GM19438 (cell line): ENCODE results near the gene LSM10.

Experiments
- ATAC-seq: cut with Tn5 transposase; IDR thresholded peaks from one replicate; pipeline ENCODE4 v1.9.1; 2021; ENCODE audit warnings: low read depth; ENCODE audit not compliant: unreplicated experiment

The LSM10 gene

DNA sequence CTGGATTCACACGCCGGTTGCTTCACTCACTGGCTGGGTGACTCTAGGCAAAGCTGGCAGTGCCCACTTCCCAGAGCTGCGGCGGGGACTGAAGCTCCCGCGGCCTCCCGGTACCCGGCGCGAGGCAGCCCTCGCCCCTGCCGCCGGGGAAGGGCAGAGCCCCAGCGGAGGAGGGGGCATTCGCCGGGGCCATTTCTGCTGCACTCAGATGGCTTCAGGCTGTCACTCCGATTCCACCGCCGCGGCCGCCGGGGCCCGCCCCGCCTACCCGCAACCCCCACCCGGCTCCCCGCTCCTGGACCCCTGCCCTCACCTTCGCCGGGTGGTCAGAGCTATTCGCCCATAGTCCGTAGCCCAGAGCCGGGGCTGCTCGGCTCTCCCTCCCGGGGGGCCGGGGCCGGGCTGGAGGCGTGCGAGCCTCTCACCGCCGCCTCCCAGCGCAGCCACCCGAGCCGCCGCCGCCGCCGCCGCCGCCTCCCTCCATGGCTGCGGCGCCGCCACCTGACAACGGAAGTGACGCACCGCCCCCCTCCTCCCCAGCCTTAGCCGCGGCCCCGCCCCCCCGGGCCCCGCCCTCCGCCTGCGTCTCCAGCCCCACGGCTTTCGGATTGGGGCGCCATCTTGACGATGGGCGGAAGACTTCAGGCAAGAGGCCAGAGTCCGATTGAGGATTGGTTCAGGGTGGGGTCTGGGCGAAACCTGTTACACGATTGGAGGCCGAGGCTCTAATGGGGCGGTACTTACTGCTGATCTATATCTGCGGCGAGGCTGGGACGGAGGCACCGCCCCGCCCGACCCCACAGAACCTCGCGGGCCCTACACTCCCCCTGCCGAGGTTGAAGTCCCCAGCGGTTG lies 12.1 kb downstream of the LSM10 start, which contains the start of gene STK40:
Gene STK40, minus strand, starts transcription at position 515 of the 855 bp plus-strand sequence. CDS start 24,592 bp downstream, outside the sequence.
- ATAC-seq: peak; percentile 74

DNA sequence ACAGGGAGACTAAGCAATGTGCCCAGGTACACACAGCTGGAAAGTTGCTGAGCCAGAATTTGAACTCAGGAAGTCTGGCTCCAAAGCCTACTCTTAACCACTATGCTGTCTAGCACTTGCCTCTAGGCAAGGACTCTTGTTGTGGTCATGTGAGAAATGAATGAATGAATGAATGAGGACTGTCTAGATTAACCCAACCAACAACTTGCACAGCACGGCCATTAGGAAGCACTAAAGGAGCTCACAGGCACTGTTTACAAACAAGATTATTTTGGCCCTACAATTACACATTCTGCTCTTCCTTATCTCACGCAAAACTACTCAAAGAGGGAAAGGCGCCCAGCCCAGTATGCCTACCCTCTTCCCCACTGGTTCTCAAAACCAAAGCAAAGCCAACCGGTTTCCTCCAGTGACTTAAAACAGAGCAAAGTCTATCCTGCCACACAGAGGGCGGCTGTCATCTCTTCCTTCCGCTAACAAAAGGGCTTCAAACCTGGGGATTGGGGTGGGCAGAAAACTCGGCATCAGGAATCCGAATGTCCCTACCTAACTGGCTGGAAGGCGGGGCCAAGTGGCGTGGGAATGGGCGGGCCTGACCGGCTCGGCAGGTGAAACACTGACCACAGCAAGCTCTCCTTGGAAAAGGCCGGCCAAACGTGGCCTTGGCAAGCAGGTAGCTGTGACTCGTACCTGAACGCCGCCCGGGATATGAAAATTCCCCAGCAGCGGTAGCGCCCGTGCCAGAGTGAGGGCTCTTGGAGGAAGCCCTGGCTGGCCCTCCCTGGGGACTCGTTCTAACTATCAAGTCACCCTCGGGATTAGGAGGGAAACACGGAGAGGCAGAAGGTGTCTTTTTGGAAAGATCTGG lies 12.9 kb downstream of the LSM10 start:
- ATAC-seq: no peak

DNA sequence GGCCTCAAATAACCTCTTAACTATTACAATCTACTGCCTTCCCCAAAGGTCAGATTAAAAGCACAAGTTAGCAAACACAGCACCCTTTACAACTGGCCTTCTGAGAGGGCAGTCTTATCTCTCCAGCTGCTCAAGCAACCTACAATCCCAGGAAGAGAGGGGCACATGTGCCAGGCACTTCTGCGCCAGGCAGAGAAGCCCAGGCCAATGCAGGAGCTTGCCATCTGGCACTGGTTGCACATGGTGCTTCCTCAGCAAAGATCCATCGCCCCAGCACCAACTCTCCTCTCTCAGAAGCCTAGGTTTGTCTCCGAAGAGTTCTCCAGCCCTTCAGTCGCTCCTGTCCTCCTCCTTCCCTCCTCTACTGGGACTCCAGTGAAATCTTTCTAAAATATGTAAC lies 14.5 kb downstream of the LSM10 start:
- ATAC-seq: no peak

DNA sequence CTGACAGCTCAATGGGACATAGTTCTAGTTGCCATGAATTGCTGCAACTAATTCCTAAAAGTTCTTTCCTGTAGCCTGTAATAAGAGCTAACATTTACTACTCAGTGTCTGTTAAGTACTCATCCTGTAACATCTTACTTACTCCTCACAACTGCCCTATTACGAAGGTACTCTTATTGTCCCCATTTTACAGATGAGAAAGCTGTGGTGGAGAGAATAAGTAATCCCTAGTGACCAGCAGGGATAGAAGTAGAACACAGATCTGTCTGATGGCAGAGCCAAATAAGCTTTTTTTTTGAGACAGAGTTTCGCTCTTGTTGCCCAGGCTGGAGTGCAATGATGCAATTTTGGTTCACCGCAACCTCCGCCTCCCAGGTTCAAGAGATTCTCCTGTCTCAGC lies 15.0 kb downstream of the LSM10 start:
- no peak for ATAC-seq

DNA sequence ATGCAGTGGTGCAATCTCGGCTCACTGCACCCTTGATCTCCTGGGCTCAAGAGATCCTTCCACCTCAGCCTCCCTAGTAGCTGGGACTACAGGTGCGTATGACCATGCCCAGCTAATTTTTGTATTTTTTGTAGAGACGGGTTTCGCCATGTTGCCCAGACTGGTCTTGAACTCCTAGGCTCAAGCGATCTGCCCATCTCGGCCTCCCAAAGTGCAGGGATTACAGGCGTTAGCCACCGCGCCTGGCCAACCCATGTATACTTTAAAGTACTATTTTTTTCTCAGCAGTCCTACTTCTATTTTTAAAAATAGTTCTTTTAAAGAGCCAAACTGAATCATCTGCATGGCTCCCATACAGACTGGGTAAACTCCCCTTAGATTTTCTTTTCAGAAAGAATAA lies 15.5 kb downstream of the LSM10 start:
- no peak for ATAC-seq

DNA sequence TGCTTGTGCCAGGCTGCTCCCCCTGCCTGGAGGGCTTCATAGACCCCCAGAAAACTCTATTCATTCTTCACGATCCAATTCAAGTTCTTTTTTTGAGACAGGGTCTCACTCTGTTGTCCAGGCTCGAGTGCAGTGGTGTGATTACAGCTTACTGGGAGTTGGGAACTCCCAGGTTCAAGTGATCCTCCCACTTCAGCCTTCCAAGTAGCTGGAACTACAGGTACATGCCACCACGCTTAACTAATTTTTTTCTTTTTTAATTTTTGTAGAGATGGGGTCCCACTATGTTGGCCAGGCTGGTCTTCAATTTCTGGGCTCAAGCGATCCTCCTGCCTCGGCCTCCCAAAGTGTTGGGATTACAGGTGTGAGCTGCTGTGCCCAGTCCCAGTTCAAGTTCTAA lies 16.3 kb downstream of the LSM10 start:
- no peak for ATAC-seq

DNA sequence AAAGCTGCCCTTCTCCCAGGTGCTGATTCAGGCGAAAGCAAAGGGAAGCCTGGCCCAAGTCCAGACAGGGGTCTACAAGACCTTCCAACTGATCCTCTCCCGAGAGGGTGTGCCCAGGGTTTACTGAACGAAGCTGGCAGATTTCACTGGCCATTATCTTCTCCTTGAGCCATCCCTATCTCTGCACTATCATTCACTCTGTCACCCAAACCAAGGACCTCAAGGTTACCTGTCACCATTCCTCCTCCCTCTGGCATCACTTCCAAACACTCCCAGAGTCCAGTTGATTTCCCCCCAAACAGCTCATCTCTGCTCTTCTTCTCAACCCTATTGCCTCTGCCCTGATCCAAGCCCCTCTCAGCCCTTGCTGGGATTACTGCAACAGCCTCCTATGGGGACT lies 16.9 kb downstream of the LSM10 start:
- no peak for ATAC-seq

DNA sequence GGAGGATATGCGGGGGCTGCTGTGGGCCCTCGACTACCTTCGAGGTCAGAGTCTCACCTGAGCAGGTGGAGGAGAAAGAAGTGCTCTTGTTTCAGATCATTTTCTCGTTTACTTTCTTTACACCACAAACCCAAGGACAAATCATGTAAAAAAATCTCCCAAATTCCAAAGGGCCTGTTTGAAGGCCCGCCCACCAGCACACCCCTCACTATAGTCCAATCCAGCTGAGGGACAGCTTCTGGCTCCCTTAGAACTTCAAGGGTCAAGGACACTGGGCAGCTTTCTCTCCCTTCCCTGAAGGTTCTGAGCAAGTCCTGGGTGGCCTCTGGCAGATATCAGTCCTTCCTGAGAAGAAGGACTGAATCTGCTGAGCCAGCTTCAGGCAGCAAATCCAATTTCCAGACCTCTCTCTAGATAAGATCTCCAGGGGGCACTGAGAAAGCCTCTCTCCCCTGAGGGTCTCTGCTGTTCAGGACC lies 17.5 kb downstream of the LSM10 start:
- no peak for ATAC-seq

DNA sequence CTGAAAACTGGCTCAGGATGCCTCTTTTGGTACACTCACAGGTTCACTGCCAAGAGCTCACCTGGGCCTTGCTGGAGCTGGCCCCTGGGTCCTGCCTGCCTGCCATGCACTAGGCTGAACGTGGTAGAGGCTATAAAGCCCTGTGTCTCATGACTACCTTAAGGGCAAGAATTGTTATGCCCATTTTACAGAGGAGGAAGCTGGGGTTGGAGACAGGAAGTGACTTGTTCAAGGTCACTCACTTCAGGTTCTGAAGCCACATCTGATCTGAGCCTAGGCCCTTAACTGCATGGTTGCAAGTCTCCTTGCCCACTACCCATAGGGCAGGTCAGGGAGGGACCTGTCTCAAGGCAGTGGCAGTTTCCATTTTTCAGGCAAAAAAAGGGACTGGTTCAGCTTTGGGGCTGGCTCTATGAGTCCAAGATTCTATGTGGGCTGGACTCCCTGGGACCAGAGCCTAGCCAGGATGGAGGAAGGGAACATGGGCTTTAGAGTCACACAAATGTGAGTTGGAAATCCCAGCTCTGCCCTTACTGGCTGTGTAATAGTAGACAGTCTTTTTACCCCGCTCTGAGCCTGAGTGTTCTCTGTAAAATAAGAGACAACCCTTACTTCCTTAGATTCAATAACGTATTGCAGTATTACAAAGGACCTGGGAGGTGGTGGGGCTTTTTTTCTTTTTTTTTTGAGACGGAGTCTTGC lies 19.8 kb downstream of the LSM10 start:
- no peak for ATAC-seq

DNA sequence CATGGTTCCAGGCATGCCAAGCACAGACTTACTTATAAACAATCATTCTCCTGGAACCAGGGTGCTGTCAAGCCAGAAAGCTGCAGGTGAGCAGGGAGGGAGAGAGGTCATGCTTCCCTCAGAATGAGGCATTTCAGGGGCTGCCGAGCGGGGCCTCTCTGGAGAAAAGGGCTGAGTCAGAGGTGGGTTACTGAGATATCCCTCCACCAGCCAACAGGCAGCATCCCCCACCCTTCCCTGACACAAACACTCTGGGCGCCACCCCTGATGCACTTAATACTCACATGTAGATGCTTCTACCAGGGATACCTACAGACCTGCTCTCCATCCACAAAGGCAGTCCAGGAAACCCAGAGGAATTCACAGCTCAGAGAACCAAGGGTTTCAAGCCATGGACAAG lies 25.1 kb downstream of the LSM10 start:
- ATAC-seq: no peak

DNA sequence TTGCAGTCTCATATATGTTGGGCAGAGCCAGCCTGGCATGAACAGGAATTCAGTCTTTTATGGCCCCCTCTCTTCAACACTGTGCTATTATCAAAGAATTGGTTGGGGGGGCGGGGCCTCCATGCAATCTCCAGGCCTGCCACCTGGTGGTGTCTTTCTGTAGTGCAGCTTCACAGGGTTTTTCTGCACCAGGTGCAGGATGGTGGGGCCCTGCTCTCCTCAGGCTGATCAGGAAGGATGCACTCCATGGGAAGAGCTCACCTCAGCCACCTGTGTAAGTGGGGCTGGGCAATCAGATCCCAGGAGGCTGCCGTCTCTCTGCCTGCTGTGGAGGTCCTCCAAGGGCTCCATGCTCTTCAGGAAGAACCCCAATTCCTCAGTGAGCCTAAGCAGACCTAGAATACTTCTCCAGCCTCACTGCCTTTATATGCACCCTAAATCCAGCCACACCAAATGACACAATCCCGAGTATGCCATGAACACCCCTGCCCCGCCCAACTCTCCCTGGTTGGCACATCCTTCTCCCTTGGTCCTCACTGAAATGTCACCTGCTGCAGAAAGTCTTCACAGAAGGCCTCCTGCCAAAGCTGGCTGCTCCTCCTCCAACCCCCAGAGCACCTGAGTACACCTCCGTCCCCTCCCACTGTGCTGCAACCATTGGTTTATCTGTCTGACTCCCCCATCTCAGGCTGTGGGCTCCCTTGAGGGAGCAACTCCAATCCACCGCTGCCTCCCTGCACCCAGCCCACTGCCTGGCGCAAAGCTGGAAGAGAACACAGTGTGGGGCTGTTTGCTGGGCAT lies 28.4 kb downstream of the LSM10 start:
- no peak for ATAC-seq

DNA sequence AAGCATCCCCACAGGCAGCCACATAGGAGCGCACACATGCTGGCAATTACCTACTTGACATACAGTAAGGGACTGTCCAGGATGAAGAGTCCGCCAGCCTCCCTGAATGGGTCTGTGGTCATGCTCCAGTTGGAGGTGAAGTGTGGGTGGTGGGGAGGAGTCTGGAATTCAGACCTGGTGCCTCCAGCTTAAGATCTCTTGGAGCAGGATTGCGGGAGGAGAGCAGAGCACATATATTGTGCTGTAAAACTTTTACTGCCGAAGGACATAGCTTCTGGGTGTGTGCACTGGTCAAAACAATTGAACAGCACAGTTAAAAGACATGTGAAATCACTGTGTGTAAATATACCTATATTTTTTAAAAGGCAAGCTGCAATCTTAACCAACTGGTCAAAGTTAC lies 29.9 kb downstream of the LSM10 start:
- no peak for ATAC-seq

DNA sequence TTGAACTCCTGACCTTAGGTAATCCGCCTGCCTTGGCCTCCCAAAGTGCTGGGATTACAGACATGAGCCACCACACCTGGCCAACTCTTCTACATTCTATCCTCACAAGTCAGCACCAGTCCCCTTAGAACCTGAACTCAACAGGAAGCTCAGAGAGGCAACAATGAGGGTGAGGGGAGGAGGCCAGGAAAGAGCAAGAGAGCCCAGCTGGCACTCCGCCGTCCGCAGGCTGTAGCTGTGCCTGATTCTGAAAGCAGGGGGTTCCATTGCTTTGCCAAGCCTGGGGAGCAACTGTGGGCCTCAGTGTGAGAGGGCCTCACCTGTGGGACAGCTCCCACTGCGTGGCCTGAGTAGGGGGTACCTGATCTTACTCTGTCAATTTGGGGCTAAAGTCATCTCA lies 30.6 kb downstream of the LSM10 start:
- no peak for ATAC-seq

DNA sequence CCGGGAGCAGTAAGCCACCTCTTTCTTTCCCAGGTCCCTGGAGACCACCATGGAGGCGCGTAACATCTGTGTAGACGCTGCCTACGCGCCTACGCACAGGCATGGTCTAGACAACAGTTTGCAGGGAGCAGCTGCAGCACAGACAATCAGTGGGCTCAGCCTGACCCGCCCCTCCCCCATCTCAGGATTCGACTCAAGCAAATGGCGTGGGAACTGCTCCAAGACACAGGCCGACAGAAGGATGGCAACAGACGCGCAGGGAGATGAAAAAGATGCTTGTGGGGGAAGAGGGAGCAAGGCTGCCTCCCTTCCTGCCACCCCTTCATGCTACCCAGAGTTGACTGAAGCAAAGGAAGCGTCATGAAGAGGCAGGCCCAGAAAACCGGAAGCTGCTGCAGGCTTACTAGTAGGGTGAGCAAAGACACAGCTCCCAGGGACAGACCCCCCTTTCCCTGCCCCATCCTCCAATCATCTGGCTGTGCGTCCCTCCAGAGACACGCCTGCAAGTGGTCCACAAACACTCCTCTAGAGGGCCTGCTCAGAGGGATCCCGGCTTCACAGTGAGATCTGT lies 31.5 kb downstream of the LSM10 start:
- ATAC-seq: no peak

DNA sequence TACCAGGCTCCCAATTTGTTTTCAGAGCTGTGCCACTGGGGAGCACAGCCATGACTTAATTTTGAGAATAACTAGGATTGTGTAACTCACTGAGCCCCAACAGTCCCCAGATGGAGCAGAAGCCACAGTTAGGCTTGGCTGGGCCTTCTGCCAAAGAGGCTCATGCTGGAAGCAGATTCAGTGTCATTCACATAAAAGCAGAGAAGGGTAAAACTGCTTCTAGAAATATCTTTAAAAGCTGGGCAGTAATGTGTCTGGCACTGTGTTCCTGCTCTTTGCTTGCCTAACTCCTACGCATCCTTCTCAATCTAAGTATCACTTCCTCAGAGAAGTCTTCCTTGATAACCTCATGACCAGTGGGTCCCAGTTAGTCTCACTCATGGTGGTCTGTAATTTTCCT lies 32.3 kb downstream of the LSM10 start:
- no peak for ATAC-seq

DNA sequence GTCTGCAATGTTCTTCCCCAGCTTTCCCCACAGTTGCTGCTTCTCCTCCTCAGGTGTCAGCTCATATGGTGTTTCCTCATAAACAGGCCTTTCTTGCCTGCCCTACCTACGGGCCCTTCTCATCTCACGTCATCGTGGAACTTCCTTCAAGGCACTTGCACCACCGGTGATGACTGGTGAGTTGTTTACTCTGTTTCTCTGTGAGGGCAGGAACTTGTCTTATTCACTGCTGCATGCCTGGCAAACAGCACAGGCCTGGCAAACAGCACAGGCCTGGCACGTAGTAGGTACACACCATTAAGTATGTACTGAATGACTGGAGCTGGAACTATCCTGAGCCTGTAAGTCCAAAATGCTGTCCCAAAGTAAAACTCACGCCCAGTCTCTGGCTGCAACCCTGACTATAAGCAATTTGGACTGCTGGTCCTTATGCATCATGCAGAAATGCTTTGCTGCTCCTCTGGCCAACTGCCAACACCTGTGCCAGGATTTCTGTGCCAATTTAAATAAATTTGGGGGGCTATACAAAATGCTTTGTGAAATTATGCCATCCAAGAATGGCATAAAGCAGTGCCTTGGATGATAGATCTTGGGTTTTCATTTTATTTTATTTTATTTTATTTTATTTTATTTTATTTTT lies 37.7 kb downstream of the LSM10 start:
- ATAC-seq: no peak

DNA sequence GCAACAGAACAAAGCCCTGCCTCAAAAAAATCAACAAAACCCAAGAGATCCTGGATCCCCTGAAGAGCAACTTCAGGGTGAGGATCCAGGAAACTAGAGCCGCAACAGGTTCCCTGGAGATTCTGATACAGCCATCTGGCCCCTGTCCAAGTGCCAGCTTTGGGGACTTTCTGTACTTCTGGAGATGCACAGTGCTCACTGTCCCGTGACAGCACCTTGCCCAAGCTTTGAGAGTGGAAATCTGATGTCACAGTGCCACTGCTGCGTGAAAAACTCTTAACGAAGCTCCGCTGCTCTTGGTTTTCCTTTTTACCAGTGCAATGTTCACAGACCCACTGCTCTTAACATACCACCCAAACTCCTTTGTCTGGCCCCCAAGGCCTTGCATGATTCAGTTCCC lies 38.3 kb downstream of the LSM10 start:
- no peak for ATAC-seq

DNA sequence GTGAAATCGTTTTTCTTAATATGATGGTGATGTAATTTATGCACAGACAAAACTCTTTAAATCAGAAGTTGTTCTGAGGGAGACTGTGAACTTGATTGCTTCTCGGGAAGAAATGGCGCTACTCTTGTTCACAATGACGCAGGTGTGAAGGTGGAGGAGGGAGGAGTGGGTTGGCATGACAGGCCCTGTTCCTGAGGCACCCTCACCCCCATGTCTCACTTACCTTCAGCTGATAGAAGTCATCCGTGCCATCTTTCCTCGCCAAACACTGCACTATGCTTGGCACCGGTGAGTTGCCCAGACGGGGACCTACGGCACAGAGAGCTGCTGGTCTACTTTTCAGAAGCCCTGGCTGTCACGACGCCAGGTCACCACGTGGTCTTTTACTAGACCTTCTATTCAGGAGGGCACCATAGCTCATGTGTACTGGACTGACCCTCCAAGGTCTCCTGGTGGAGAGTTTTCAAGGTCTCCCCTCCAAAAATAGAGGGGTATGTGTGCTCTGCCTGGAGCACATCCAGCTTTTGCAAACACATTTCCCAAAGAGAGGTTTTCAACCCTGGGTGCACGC lies 39.1 kb downstream of the LSM10 start:
- ATAC-seq: no peak

DNA sequence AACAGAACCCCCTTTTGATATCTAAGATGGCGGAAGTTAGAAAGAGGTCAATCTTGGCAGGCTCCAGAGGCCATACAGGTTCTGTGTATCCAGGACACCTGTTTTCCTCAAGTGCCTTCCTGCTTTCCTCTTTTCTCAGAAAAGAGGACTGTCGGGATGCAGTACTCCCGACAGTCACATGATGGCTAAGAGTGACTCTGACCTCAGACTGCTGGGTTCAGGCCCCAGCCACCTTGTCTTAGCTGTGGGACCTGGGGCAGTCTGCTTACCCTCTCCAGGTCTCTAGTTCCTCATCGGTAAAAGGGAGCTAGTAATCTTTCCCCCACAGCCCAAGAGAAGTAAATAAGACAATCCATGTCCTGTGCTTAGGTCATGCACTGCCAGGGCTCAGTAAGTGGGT lies 41.9 kb downstream of the LSM10 start:
- no peak for ATAC-seq
